Suprapubic skin (tissue), 4 donors: ENCODE measurements around the gene NAXD. TPM values are rescaled to one million over a fixed set of nuclear protein-coding genes. Genes with fewer than 3 reads are reported as not detected.
A peak's percentile ranks its signal among the peaks of the same experiment; 100 is the strongest.

ENCODE experiments used
- DNase-seq, 2 donors: peaks; one replicate each; pipeline ENCODE4 v3.0.0-alpha.2; 2019; ENCODE audit warnings: low spot score in 2 of 2
- H3K27ac ChIP-seq: fragments of 200-600 bp; sonication (generic); one replicate; pipeline ENCODE4 v1.5.1; 2019
- H3K27me3 ChIP-seq: fragments of 200-600 bp; sonication (generic); one replicate; pipeline ENCODE4 v1.5.1; 2019
- H3K36me3 ChIP-seq: fragments of 200-600 bp; sonication (generic); one replicate; pipeline ENCODE4 v1.5.1; 2019
- H3K4me1 ChIP-seq: fragments of 200-600 bp; sonication (generic); one replicate; pipeline ENCODE4 v1.5.1; 2019
- H3K4me3 ChIP-seq: fragments of 200-600 bp; sonication (generic); one replicate; pipeline ENCODE4 v1.5.1; 2019; ENCODE audit warnings: mild to moderate bottlenecking
- H3K9me3 ChIP-seq: fragments of 200-600 bp; sonication (generic); one replicate; pipeline ENCODE4 v1.5.1; 2019
- EP300 ChIP-seq: sonication (generic); formaldehyde crosslinking; IDR thresholded peaks from one replicate; pipeline ENCODE4 v1.6.1; 2017; ENCODE audit warnings: antibody characterized with exemption
- POLR2A ChIP-seq, 2 donors: fragments of 450-650 bp; IDR thresholded peaks; one replicate each; pipeline ENCODE4 v1.6.1; 2017; ENCODE audit warnings: antibody characterized with exemption in 2 of 2, mild to moderate bottlenecking in 2 of 2, moderate library complexity in 2 of 2
- POLR2AphosphoS5 ChIP-seq, 3 donors: sonication (generic); formaldehyde crosslinking; IDR thresholded peaks; one replicate each; pipeline ENCODE4 v1.6.1; 2017; ENCODE audit warnings: antibody characterized with exemption in 3 of 3
- WGBS: methylation state at CpG from one replicate; pipeline ENCODE4 v1.1.5; 2018; 5-methylcytosine and 5-hydroxymethylcytosine counted together
- total RNA-seq, 4 donors: library from RNA; depleted of rRNA; stranded (reverse); fragments of >200 nt; gene quantifications; one replicate each; pipeline ENCODE4 v1.1.0, GENCODE V29; 2016
- TF ChIP-seq, protein P1 (sequence below), 2 donors: fragments of 200-600 bp in 1 of 2; fragments of 450-650 bp in 1 of 2; sonication (generic) in 1 of 2; IDR thresholded peaks; one replicate each; pipeline ENCODE4 v1.5.1; 2016 to 2019; ENCODE audit warnings: antibody characterized with exemption in 2 of 2, mild to moderate bottlenecking in 1 of 2, moderate library complexity in 1 of 2

The NAXD gene
- total RNA-seq, 4 donors from 2014 or later = 26.4 to 38.3 (median 32.4) TPM

DNA sequence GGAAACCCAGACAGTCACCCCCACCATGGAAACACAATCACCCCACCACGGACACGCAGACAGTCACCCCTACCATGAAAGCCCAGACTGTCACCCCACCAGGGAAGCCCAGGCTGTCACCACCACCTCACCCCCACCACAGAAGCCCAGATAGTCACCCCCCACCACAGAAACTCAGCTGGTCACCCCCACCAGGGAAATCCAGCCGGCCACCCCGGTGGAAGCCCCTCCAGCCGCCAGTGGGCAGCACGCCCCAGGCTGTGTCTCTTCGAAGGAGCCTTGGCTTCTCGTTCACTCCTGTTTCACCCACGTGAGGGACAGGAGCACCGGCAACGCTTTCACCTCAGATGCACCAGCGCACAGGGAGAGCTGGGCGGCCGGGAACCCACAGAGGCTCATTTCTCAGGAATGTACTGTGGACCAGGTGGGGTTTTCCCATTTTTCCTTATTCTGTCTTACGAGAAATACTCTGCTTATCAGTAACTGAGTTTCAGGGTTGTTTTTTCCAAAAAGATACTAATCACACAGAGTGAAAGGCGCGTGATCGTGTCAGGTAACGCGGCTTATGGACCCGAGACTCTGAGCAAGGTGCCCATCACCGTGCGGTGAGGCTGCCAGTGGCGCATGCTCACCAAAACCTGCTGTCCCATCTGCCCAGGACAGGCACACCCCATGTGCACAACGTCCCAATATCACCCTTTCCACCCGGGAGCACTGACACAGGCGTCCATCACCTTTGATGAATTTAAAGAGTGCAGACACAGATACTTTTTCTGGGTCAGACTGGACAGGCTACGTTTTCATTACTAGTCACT is 62.6 kb downstream of the NAXD start:
- no peak overlapping the region for H3K27ac ChIP-seq
- H3K36me3 ChIP-seq = peaks cover 69% of the 10 kb centered on the region
- H3K27me3 ChIP-seq = no peaks in the 10 kb centered on the region
- no peaks in the 10 kb centered on the region for H3K9me3 ChIP-seq
- TF ChIP-seq EP300 (no peak), POLR2AphosphoS5 (IDR thresholded peaks at IDR 0.05) (no peak), POLR2A (IDR thresholded peaks at IDR 0.05) (no peak)
- TF ChIP-seq, protein P1, sequence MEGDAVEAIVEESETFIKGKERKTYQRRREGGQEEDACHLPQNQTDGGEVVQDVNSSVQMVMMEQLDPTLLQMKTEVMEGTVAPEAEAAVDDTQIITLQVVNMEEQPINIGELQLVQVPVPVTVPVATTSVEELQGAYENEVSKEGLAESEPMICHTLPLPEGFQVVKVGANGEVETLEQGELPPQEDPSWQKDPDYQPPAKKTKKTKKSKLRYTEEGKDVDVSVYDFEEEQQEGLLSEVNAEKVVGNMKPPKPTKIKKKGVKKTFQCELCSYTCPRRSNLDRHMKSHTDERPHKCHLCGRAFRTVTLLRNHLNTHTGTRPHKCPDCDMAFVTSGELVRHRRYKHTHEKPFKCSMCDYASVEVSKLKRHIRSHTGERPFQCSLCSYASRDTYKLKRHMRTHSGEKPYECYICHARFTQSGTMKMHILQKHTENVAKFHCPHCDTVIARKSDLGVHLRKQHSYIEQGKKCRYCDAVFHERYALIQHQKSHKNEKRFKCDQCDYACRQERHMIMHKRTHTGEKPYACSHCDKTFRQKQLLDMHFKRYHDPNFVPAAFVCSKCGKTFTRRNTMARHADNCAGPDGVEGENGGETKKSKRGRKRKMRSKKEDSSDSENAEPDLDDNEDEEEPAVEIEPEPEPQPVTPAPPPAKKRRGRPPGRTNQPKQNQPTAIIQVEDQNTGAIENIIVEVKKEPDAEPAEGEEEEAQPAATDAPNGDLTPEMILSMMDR (IDR thresholded peaks at IDR 0.05) = no peak
- DNase-seq = no peak
- no peak overlapping the region for H3K4me3 ChIP-seq
- H3K4me1 ChIP-seq = no peaks in the 10 kb centered on the region
- WGBS = 87% methylated on average over 23 of the region's 28 CpGs

DNA sequence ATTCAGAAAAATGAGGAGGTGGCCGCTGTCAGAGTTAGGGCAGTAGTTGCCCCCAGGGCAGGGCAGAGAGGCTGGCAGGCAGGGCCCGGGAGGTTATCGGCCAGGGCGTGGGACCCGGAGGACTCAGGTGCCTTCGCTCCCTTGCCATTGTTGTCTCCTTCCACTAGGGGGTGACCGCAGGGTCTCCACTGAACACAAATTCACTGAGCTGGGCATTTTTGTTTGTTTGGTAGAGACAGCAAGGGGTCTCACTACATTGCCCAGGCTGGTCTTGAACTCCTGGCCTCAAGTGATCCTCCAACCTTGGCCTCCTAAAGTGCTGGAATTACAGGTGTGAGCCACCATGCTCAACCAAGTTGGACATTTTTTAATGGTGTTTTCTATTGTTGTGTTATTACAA is 65.5 kb downstream of the NAXD start:
- H3K27me3 ChIP-seq = no peaks in the 10 kb centered on the region
- H3K27ac ChIP-seq = no peak overlapping the region
- no peak for DNase-seq
- H3K4me3 ChIP-seq = no peak overlapping the region
- H3K36me3 ChIP-seq = peaks cover 83% of the 10 kb centered on the region
- H3K4me1 ChIP-seq = no peaks in the 10 kb centered on the region
- 93% methylated on average over 7 of the region's 7 CpGs for WGBS
- H3K9me3 ChIP-seq = no peaks in the 10 kb centered on the region
- TF ChIP-seq POLR2AphosphoS5 (IDR thresholded peaks at IDR 0.05) = no peak
- no peak for TF ChIP-seq POLR2A (IDR thresholded peaks at IDR 0.05)
- TF ChIP-seq EP300 = no peak
- TF ChIP-seq, protein P1 (IDR thresholded peaks at IDR 0.05) = peak in 1 of 2 donors; percentile 15

DNA sequence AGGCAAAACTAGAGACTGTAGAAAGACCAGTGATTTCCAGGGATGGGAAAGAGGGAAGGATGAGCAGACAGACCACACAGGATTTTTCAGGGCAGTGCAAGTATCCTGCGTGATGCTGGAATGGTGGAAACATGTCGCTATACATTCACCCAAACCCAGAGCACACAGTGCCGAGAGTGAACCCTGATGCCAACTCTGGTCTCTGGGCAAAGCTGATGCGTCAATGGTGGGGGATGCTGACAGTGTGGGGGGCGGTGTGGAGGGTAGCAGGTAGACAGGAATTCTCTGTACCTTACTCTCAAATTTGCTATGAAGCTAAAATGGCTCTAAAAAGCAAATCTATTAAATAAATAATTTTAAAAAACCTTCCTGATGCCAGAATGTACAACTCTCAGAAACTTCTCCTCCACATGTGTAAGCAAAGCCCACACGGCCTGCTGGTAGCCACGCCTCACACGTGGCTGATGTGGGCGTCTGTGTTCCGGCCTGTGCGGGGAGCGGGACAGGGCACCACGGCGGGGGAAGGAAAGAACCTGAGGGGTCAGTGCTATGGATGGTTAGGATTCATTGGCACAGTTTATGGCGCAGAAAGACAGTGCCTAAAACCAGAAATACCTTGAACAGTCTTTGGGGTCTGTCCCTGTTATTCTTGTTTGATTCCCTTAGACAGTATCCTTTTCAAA is 66.7 kb downstream of the NAXD start:
- no peak overlapping the region for H3K27ac ChIP-seq
- H3K9me3 ChIP-seq = no peaks in the 10 kb centered on the region
- H3K4me1 ChIP-seq = no peaks in the 10 kb centered on the region
- peaks cover 83% of the 10 kb centered on the region for H3K36me3 ChIP-seq
- H3K27me3 ChIP-seq = no peaks in the 10 kb centered on the region
- no peak overlapping the region for H3K4me3 ChIP-seq
- no peak for TF ChIP-seq POLR2A (IDR thresholded peaks at IDR 0.05)
- TF ChIP-seq POLR2AphosphoS5 (IDR thresholded peaks at IDR 0.05) = no peak
- TF ChIP-seq, protein P1 (IDR thresholded peaks at IDR 0.05) = no peak
- no peak for TF ChIP-seq EP300
- 85% methylated on average over 15 of the region's 15 CpGs for WGBS
- DNase-seq = no peak

DNA sequence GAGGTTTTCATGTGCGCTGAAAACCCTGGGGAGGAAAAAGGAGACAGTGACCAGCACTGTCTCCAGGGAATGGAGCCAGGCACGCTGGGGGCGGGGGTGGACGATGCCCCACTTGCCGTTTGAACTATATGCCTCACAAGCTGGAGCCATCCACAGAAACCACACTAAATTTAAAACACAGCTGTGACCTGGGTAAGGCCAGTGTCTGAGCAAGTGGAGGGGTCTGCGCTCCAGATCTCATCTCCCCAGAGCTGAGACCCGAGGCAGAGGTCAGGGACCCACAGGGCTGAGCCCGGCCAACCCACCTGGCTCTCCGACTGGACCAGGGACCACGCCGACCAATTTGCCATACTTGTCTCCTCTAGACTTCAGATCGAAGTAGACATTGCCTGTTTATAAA is 67.4 kb downstream of the NAXD start:
- Histone ChIP-seq H3K4me1 (no peaks in the 10 kb centered on the region), H3K27me3 (no peaks in the 10 kb centered on the region), H3K4me3 (no peak overlapping the region), H3K27ac (no peak overlapping the region), H3K9me3 (no peaks in the 10 kb centered on the region), H3K36me3 (peaks cover 88% of the 10 kb centered on the region)
- TF ChIP-seq, protein P1 (IDR thresholded peaks at IDR 0.05) = no peak
- no peak for TF ChIP-seq EP300
- DNase-seq = no peak
- WGBS = 92% methylated on average over 12 of the region's 12 CpGs

DNA sequence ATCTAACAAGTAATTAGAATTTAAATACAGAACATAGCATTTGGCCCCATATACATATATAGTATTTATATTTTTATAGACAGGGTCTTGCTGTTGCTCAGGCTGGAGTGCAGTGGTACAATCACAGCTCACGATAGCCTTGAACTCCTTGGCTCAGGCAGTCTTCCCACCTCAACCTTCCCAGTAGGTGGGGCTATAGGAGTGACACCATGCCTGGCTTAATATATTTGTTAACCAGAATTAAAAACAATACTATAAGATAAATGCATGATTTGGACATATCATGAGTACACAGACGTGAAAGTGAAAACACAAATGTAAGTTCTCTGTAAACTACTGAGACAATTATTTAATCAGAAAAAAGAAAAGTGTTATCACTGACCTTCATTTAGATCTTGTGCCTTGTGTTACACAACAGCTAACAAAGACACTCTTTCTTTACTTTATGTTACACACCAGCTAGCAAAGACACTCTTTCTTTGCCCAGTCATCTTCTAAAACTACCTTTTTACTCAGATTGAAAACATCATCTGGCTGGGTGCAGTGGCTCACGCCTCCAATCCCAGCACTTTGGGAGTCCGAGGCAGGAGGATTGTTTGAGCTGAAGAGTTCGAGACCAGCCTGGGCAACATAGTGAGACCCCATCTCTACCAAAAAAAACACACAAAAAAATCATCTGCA is 68.0 kb downstream of the NAXD start:
- no peak overlapping the region for H3K4me3 ChIP-seq
- no peak for TF ChIP-seq POLR2A (IDR thresholded peaks at IDR 0.05)
- TF ChIP-seq EP300 = no peak
- TF ChIP-seq, protein P1 (IDR thresholded peaks at IDR 0.05) = no peak
- TF ChIP-seq POLR2AphosphoS5 (IDR thresholded peaks at IDR 0.05) = no peak
- DNase-seq = no peak
- H3K27ac ChIP-seq = no peak overlapping the region
- no peaks in the 10 kb centered on the region for H3K9me3 ChIP-seq
- no peaks in the 10 kb centered on the region for H3K27me3 ChIP-seq
- H3K36me3 ChIP-seq = peaks cover 88% of the 10 kb centered on the region
- no peaks in the 10 kb centered on the region for H3K4me1 ChIP-seq
- 83% methylated on average over 5 of the region's 5 CpGs for WGBS
